H9 (cell line): Measurements from ENCODE around the gene LEPROT. TPM values are rescaled to one million over a fixed set of nuclear protein-coding genes. Genes with fewer than 3 reads are reported as not detected.

Experiments
- DNase-seq: peaks from one replicate; pipeline ENCODE4 v3.0.0-alpha.2; 2017
- H2AFZ ChIP-seq: one replicate; pipeline ENCODE4 v1.6.1; 2013; ENCODE audit warnings: mild to moderate bottlenecking, low read length, control low read depth, moderate library complexity
- H2AK5ac ChIP-seq: 2 replicates; pipeline ENCODE4 v1.6.1; 2013; ENCODE audit warnings: low read length, control low read depth, mixed read lengths; ENCODE audit not compliant: insufficient read length
- H2BK120ac ChIP-seq: one replicate; pipeline ENCODE4 v1.6.1; 2013; ENCODE audit warnings: low read depth, mild to moderate bottlenecking, low read length, control low read depth, inconsistent platforms; ENCODE audit not compliant: poor library complexity, severe bottlenecking
- H2BK12ac ChIP-seq: 2 replicates; pipeline ENCODE4 v1.6.1; 2013; ENCODE audit warnings: low read length, control low read depth, mixed read lengths, low read depth; ENCODE audit not compliant: insufficient read length
- H2BK15ac ChIP-seq: 2 replicates; pipeline ENCODE4 v1.6.1; 2013; ENCODE audit warnings: low read depth, low read length, control low read depth
- H2BK20ac ChIP-seq: one replicate; pipeline ENCODE4 v1.6.1; 2013; ENCODE audit warnings: low read depth, mild to moderate bottlenecking, low read length, control low read depth, inconsistent platforms; ENCODE audit not compliant: poor library complexity, severe bottlenecking
- H2BK5ac ChIP-seq: 2 replicates; pipeline ENCODE4 v1.6.1; 2013; ENCODE audit warnings: low read length, control low read depth, mixed read lengths; ENCODE audit not compliant: insufficient read length
- H3K14ac ChIP-seq: 2 replicates; pipeline ENCODE4 v1.6.1; 2013; ENCODE audit warnings: low read length, control low read depth; ENCODE audit not compliant: insufficient read depth
- H3K18ac ChIP-seq: 2 replicates; pipeline ENCODE4 v1.6.1; 2013; ENCODE audit warnings: low read depth, mild to moderate bottlenecking, mixed read lengths, low read length, control low read depth; ENCODE audit not compliant: insufficient read length
- H3K23ac ChIP-seq: 2 replicates; pipeline ENCODE4 v1.6.1; 2013; ENCODE audit warnings: low read length, control low read depth, mixed read lengths, low read depth; ENCODE audit not compliant: insufficient read length
- H3K23me2 ChIP-seq: 2 replicates; pipeline ENCODE4 v1.6.1; 2013; ENCODE audit warnings: low read depth, mild to moderate bottlenecking, mixed read lengths, low read length, control low read depth; ENCODE audit not compliant: insufficient read length, poor library complexity, severe bottlenecking
- H3K27ac ChIP-seq: 2 replicates; pipeline ENCODE4 v1.5.1; 2013; ENCODE audit warnings: low read length, control low read depth, mixed read lengths, low read depth; ENCODE audit not compliant: insufficient read length
- H3K27me3 ChIP-seq: 2 replicates; pipeline ENCODE4 v1.6.1; 2013; ENCODE audit warnings: low read length, control low read depth, inconsistent platforms; ENCODE audit not compliant: insufficient read depth
- H3K4ac ChIP-seq: 2 replicates; pipeline ENCODE4 v1.6.1; 2013; ENCODE audit warnings: low read depth, mild to moderate bottlenecking, control low read depth, inconsistent platforms, low read length, moderate library complexity
- H3K4me1 ChIP-seq: 2 replicates; pipeline ENCODE4 v1.6.1; 2013; ENCODE audit warnings: low read length, control low read depth, inconsistent platforms; ENCODE audit not compliant: insufficient read depth
- H3K4me2 ChIP-seq: 2 replicates; pipeline ENCODE4 v1.6.1; 2013; ENCODE audit warnings: low read length, control low read depth, mixed read lengths; ENCODE audit not compliant: insufficient read length, insufficient read depth
- H3K56ac ChIP-seq: 2 replicates; pipeline ENCODE4 v1.6.1; 2013; ENCODE audit warnings: low read depth, mild to moderate bottlenecking, mixed read lengths, low read length, control low read depth; ENCODE audit not compliant: insufficient read length
- H3K79me1 ChIP-seq: 2 replicates; pipeline ENCODE4 v1.6.1; 2013; ENCODE audit warnings: low read depth, mild to moderate bottlenecking, moderate library complexity, low read length, control low read depth, inconsistent platforms; ENCODE audit not compliant: insufficient read depth, poor library complexity, severe bottlenecking
- H3K79me2 ChIP-seq: 2 replicates; pipeline ENCODE4 v1.6.1; 2013; ENCODE audit warnings: low read length, control low read depth, inconsistent platforms; ENCODE audit not compliant: insufficient read depth
- H3K9ac ChIP-seq: 2 replicates; pipeline ENCODE4 v1.6.1; 2013; ENCODE audit warnings: low read length, control low read depth, mixed read lengths; ENCODE audit not compliant: insufficient read length; ENCODE audit errors: extremely low read depth
- H3K9me3 ChIP-seq: one replicate; pipeline ENCODE4 v1.6.1; 2013; ENCODE audit warnings: low read depth, low read length, inconsistent platforms; ENCODE audit not compliant: control insufficient read depth
- H3T11ph ChIP-seq: one replicate; pipeline ENCODE4 v1.6.1; 2013; ENCODE audit warnings: mild to moderate bottlenecking, low read length, control low read depth, inconsistent platforms
- H4K20me1 ChIP-seq: one replicate; pipeline ENCODE4 v1.6.1; 2013; ENCODE audit not compliant: control insufficient read depth, insufficient read length, insufficient read depth
- H4K5ac ChIP-seq: 2 replicates; pipeline ENCODE4 v1.6.1; 2013; ENCODE audit warnings: low read depth, mild to moderate bottlenecking, mixed read lengths, low read length, control low read depth; ENCODE audit not compliant: insufficient read length
- H4K8ac ChIP-seq: replicated peaks from 2 replicates; pipeline ENCODE4 v1.6.1; 2013; ENCODE audit warnings: low read length, control low read depth, mixed read lengths, low read depth; ENCODE audit not compliant: insufficient read length
- H4K91ac ChIP-seq: 2 replicates; pipeline ENCODE4 v1.6.1; 2013; ENCODE audit warnings: low read depth, mild to moderate bottlenecking, moderate library complexity, mixed read lengths, low read length, control low read depth; ENCODE audit not compliant: insufficient read length
- H3K27ac Mint-ChIP-seq, 3 experiments: 2 replicates in 2 of 3; 3 replicates in 1 of 3; pipeline ENCODE4 v1.8.0; 2020 to 2021; ENCODE audit warnings: mixed read lengths in 3 of 3, mild to moderate bottlenecking in 1 of 3, moderate library complexity in 1 of 3
- H3K27me3 Mint-ChIP-seq: 2 replicates; pipeline ENCODE4 v1.8.0; 2021; ENCODE audit warnings: low read depth, mild to moderate bottlenecking, moderate library complexity, mixed read lengths
- H3K36me3 Mint-ChIP-seq, 3 experiments: 2 replicates in 2 of 3; 3 replicates in 1 of 3; pipeline ENCODE4 v1.8.0; 2020 to 2021; ENCODE audit warnings: low read depth in 3 of 3, mixed read lengths in 3 of 3; ENCODE audit not compliant: insufficient read depth in 1 of 3
- H3K4me1 Mint-ChIP-seq, 2 experiments: 2 replicates each; pipeline ENCODE4 v1.8.0; 2020; ENCODE audit warnings: mixed read lengths in 2 of 2
- H3K4me3 Mint-ChIP-seq, 2 experiments: 2 replicates in 1 of 2; 3 replicates in 1 of 2; pipeline ENCODE4 v1.8.0; 2020 to 2021; ENCODE audit warnings: mild to moderate bottlenecking in 2 of 2, mixed read lengths in 2 of 2, moderate library complexity in 1 of 2
- H3K9me3 Mint-ChIP-seq, 2 experiments: 2 replicates in 1 of 2; 3 replicates in 1 of 2; pipeline ENCODE4 v1.8.0; 2020; ENCODE audit warnings: mild to moderate bottlenecking in 2 of 2, mixed read lengths in 2 of 2, moderate library complexity in 1 of 2
- CTCF ChIP-seq: fragments of 200-600 bp; sonication (generic); conservative IDR thresholded peaks from 3 replicates; pipeline ENCODE4 v1.8.0; 2021; ENCODE audit warnings: antibody characterized with exemption, mild to moderate bottlenecking
- WGBS: extraction: QIAGEN DNeasy Blood & Tissue Kit; methylation state at CpG from one replicate; pipeline ENCODE4 v1.1.7; 2013; ENCODE audit warnings: missing lambda C conversion rate, low lambda C conversion rate, mixed read lengths; ENCODE audit not compliant: insufficient read length; ENCODE audit errors: extremely low coverage; 5-methylcytosine and 5-hydroxymethylcytosine counted together
- total RNA-seq: library from RNA; stranded (reverse); gene quantifications from 2 replicates; pipeline ENCODE4 v1.2.1, GENCODE V29; 2021

The LEPROT gene
- total RNA-seq, 1 experiment from 2014 or later: 32.6 TPM

GRCh38 chr1:65480684-65481405, 60.4 kb downstream of the LEPROT start:
- Histone ChIP-seq H3K9me3 (no peaks in the 10 kb centered on the region), H4K91ac (no peak overlapping the region), H3K79me1 (no peaks in the 10 kb centered on the region), H3K27ac (no peak overlapping the region), H3K23me2 (no peaks in the 10 kb centered on the region), H2BK15ac (no peak overlapping the region), H3K14ac (no peak overlapping the region), H3K79me2 (no peaks in the 10 kb centered on the region), H3K18ac (no peak overlapping the region), H3K4me1 (no peaks in the 10 kb centered on the region), H3K27me3 (no peaks in the 10 kb centered on the region), H3K4me2 (no peak overlapping the region), H2AFZ (no peak overlapping the region), H3K56ac (no peak overlapping the region), H4K5ac (no peak overlapping the region), H3K9ac (no peak overlapping the region), H2BK12ac (no peak overlapping the region), H2AK5ac (no peak overlapping the region), H2BK120ac (no peak overlapping the region), H4K8ac (no peak overlapping the region), H3T11ph (no peak overlapping the region), H3K4ac (no peak overlapping the region), H3K23ac (no peak overlapping the region), H4K20me1 (no peaks in the 10 kb centered on the region), H2BK20ac (no peak overlapping the region), H2BK5ac (no peak overlapping the region)
- Mint-ChIP-seq H3K9me3 (no peaks in the 10 kb centered on the region), H3K4me3 (no peak overlapping the region), H3K27ac (no peak overlapping the region), H3K27me3 (no peaks in the 10 kb centered on the region; the same call in 1 of the 2 replicates), H3K36me3 (no peaks in the 10 kb centered on the region), H3K4me1 (no peaks in the 10 kb centered on the region)
- DNase-seq: no peak
- WGBS: no CpG with 5 or more reads among the region's 4 CpGs
- TF ChIP-seq CTCF: no peak
